ENCODE measurements around the gene THSD4. TPM values are rescaled to one million over a fixed set of nuclear protein-coding genes. Genes with fewer than 3 reads are reported as not detected.

The THSD4 gene
- total RNA-seq, 2 experiments from 2014 or later, result not detected

DNA sequence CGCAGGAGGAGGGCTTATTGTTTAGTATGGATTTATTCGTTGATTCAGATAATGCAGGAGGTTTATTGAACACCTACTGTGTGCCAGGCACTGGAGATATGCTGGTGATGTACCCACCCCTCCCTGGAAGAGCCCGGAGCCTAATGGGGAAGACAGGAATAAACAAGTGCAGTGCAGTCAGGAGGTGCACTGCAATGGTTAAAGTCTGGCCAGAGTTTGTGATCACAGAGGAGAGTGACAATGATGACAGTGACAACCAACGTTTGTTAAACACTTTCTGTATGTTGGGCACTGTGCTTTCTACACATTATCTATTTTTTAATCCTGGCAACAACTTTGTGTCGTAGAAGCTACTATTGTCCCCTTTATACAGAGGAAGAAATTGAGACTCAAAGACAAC is 70.4 kb downstream of the THSD4 start:
- CTCF ChIA-PET, result no interaction called here
- Mint-ChIP-seq H3K36me3 (ENCODE audit: low read depth) (no peaks in the 10 kb centered on the region), H3K27ac (no peak overlapping the region), H3K27me3 (peaks cover under 1% of the 10 kb centered on the region), H3K9me3 (no peaks in the 10 kb centered on the region), H3K4me3 (no peak overlapping the region), H3K4me1 (ENCODE audit: low read depth) (no peaks in the 10 kb centered on the region)
- Histone ChIP-seq H3K9me3 (ENCODE audit: control insufficient read depth in 1 of 2, insufficient read depth in 1 of 2, low read length in 2 of 2) (no peaks in the 10 kb centered on the region), H3K4me3 (ENCODE audit: low read length) (no peak overlapping the region), H3K27me3 (ENCODE audit: control insufficient read depth in 1 of 2, insufficient read depth in 2 of 2, low read length in 2 of 2) (peaks cover 0 to 6% of the 10 kb centered on the region in 2 experiments), H3K4me1 (ENCODE audit: insufficient read depth, low read length) (no peaks in the 10 kb centered on the region), H3K36me3 (ENCODE audit: insufficient read depth, low read length) (no peaks in the 10 kb centered on the region), H3K27ac (ENCODE audit: low read depth in 1 of 2, low read length in 2 of 2) (no peak overlapping the region)
- TF ChIP-seq, protein P1, sequence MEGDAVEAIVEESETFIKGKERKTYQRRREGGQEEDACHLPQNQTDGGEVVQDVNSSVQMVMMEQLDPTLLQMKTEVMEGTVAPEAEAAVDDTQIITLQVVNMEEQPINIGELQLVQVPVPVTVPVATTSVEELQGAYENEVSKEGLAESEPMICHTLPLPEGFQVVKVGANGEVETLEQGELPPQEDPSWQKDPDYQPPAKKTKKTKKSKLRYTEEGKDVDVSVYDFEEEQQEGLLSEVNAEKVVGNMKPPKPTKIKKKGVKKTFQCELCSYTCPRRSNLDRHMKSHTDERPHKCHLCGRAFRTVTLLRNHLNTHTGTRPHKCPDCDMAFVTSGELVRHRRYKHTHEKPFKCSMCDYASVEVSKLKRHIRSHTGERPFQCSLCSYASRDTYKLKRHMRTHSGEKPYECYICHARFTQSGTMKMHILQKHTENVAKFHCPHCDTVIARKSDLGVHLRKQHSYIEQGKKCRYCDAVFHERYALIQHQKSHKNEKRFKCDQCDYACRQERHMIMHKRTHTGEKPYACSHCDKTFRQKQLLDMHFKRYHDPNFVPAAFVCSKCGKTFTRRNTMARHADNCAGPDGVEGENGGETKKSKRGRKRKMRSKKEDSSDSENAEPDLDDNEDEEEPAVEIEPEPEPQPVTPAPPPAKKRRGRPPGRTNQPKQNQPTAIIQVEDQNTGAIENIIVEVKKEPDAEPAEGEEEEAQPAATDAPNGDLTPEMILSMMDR (IDR thresholded peaks at IDR 0.05), result no peak
- no peak for DNase-seq
- POLR2A ChIA-PET, result no interaction called here
- ATAC-seq (ENCODE audit: poor library complexity), result no peak
- intact Hi-C loops (cut with DNase I, micrococcal nuclease), result no loop called here

- intact Hi-C loops (cut with DNase I, micrococcal nuclease), result no loop called here
- no peak overlapping the region for H3K4me3 Mint-ChIP-seq
These were observed 71.0 kb downstream of the THSD4 start for GRCh38 chr15:71186267-71186666.

GRCh38 chr15:71187078-71187477 is 71.8 kb downstream of the THSD4 start:
- H3K36me3 ChIP-seq (ENCODE audit: insufficient read depth, low read length), result no peaks in the 10 kb centered on the region
- H3K27ac ChIP-seq (ENCODE audit: low read depth in 1 of 2, low read length in 2 of 2), result no peak overlapping the region
- H3K9me3 Mint-ChIP-seq, result no peaks in the 10 kb centered on the region
- intact Hi-C loops (cut with DNase I, micrococcal nuclease), result no loop called here
- H3K4me1 Mint-ChIP-seq (ENCODE audit: low read depth), result no peaks in the 10 kb centered on the region
- no peaks in the 10 kb centered on the region for H3K4me1 ChIP-seq (ENCODE audit: insufficient read depth, low read length)
- H3K27me3 Mint-ChIP-seq, result peaks cover 5% of the 10 kb centered on the region
- no peaks in the 10 kb centered on the region for H3K36me3 Mint-ChIP-seq (ENCODE audit: low read depth)
- no peaks in the 10 kb centered on the region for H3K9me3 ChIP-seq (ENCODE audit: control insufficient read depth in 1 of 2, insufficient read depth in 1 of 2, low read length in 2 of 2)
- H3K27me3 ChIP-seq (ENCODE audit: control insufficient read depth in 1 of 2, insufficient read depth in 2 of 2, low read length in 2 of 2), result peaks cover 0 to 6% of the 10 kb centered on the region in 2 experiments
- DNase-seq (no peak), ATAC-seq (ENCODE audit: poor library complexity) (no peak)
- no peak overlapping the region for H3K4me3 Mint-ChIP-seq
- TF ChIP-seq, protein P1 (IDR thresholded peaks at IDR 0.05), result no peak
- no peak overlapping the region for H3K27ac Mint-ChIP-seq
- ChIA-PET POLR2A (no interaction called here), CTCF (no interaction called here)
- H3K4me3 ChIP-seq (ENCODE audit: low read length), result no peak overlapping the region

More at GRCh38 chr15:71186267-71186666, 71.0 kb downstream of the THSD4 start:
- Mint-ChIP-seq H3K27me3 (peaks cover 5% of the 10 kb centered on the region), H3K36me3 (ENCODE audit: low read depth) (no peaks in the 10 kb centered on the region), H3K27ac (no peak overlapping the region), H3K9me3 (no peaks in the 10 kb centered on the region), H3K4me1 (ENCODE audit: low read depth) (no peaks in the 10 kb centered on the region)
- Histone ChIP-seq H3K4me3 (ENCODE audit: low read length) (no peak overlapping the region), H3K4me1 (ENCODE audit: insufficient read depth, low read length) (no peaks in the 10 kb centered on the region), H3K27ac (ENCODE audit: low read depth in 1 of 2, low read length in 2 of 2) (no peak overlapping the region), H3K9me3 (ENCODE audit: control insufficient read depth in 1 of 2, insufficient read depth in 1 of 2, low read length in 2 of 2) (no peaks in the 10 kb centered on the region), H3K27me3 (ENCODE audit: control insufficient read depth in 1 of 2, insufficient read depth in 2 of 2, low read length in 2 of 2) (peaks cover 0 to 6% of the 10 kb centered on the region in 2 experiments), H3K36me3 (ENCODE audit: insufficient read depth, low read length) (no peaks in the 10 kb centered on the region)
- ChIA-PET POLR2A (no interaction called here), CTCF (no interaction called here)
- DNase-seq, result no peak
- no peak for ATAC-seq (ENCODE audit: poor library complexity)
- TF ChIP-seq, protein P1 (IDR thresholded peaks at IDR 0.05), result no peak

Measured in CD4-positive, alpha-beta T cell (primary cell).